ENCODE results near the gene LGALS7. TPM values are rescaled to one million over a fixed set of nuclear protein-coding genes. Genes with fewer than 3 reads are reported as not detected.
A peak's percentile ranks its signal among the peaks of the same experiment; 100 is the strongest.
"Not testable (repeated sequence)": the region's sequence is repeated elsewhere in the genome, so short reads cannot be mapped to it uniquely, and the experiment has no call there.

The LGALS7 gene
- total RNA-seq, 2 donors from 2014 or later: not detected

- no peak overlapping the region for H3K4me3 ChIP-seq
- WGBS, 2 donors: 64 to 75% methylated on average over 13 to 18 of the region's 18 CpGs
Measured at GRCh38 chr19:38812009-38812840, 38.9 kb upstream of the LGALS7 start.

GRCh38 chr19:38809592-38810252 is 36.4 kb upstream of the LGALS7 start:
- intact Hi-C loops (cut with DNase I): no loop called here
- Histone ChIP-seq H3K27ac (no peak overlapping the region), H3K27me3 (no peaks in the 10 kb centered on the region), H3K4me3 (no peak overlapping the region), H3K9me3 (no peaks in the 10 kb centered on the region), H3K36me3 (replicated peaks in 1 of 2; ENCODE audit: insufficient read depth in 1 of 2, low read depth in 2 of 2) (no peaks in the 10 kb centered on the region), H3K4me1 (peaks cover 15% of the 10 kb centered on the region)
- ATAC-seq: no peak
- TF ChIP-seq POLR2A (IDR thresholded peaks at IDR 0.05) (no peak), CTCF (IDR thresholded peaks at IDR 0.05) (no peak)
- no peak for DNase-seq
- WGBS, 2 donors: 97% methylated on average over 8 of the region's 8 CpGs

More at GRCh38 chr19:38812009-38812840, 38.9 kb upstream of the LGALS7 start:
- DNase-seq: no peak
- intact Hi-C loops (cut with DNase I): no loop called here
- peaks cover 15% of the 10 kb centered on the region for H3K4me1 ChIP-seq
- H3K27ac ChIP-seq: peak overlapping the region; percentile 65 to 77 (median 76)
- no peaks in the 10 kb centered on the region for H3K27me3 ChIP-seq
- peaks cover 0 to 7% of the 10 kb centered on the region in 2 donors for H3K36me3 ChIP-seq (replicated peaks in 1 of 2; ENCODE audit: insufficient read depth in 1 of 2, low read depth in 2 of 2)
- no peak for ATAC-seq
- H3K9me3 ChIP-seq: no peaks in the 10 kb centered on the region
- TF ChIP-seq CTCF (IDR thresholded peaks at IDR 0.05) (no peak), POLR2A (IDR thresholded peaks at IDR 0.05) (no peak)

GRCh38 chr19:38808741-38809140 is 35.4 kb upstream of the LGALS7 start:
- intact Hi-C loops (cut with DNase I): no loop called here
- no peak for DNase-seq
- ATAC-seq: no peak
- H3K27ac ChIP-seq: no peak overlapping the region
- H3K36me3 ChIP-seq (replicated peaks in 1 of 2; ENCODE audit: insufficient read depth in 1 of 2, low read depth in 2 of 2): no peaks in the 10 kb centered on the region
- H3K9me3 ChIP-seq: no peaks in the 10 kb centered on the region
- 94 to 97% methylated on average over 14 to 16 of the region's 17 CpGs for WGBS, 2 donors
- H3K4me1 ChIP-seq: peaks cover 12% of the 10 kb centered on the region
- TF ChIP-seq POLR2A (IDR thresholded peaks at IDR 0.05): no peak
- TF ChIP-seq CTCF (IDR thresholded peaks at IDR 0.05): no peak
- no peaks in the 10 kb centered on the region for H3K27me3 ChIP-seq
- H3K4me3 ChIP-seq: no peak overlapping the region

GRCh38 chr19:38807374-38808098 is 34.2 kb upstream of the LGALS7 start:
- DNase-seq; H3K4me3 ChIP-seq; ATAC-seq; intact Hi-C loops (cut with DNase I); H3K27me3 ChIP-seq; H3K27ac ChIP-seq; H3K36me3 ChIP-seq (replicated peaks in 1 of 2; ENCODE audit: insufficient read depth in 1 of 2, low read depth in 2 of 2); H3K4me1 ChIP-seq; H3K9me3 ChIP-seq: not testable (repeated sequence)
- 85 to 88% methylated on average over 17 to 18 of the region's 18 CpGs for WGBS, 2 donors

- no peak for DNase-seq
- H3K4me3 ChIP-seq: no peak overlapping the region
Measured at GRCh38 chr19:38806371-38806770, 33.1 kb upstream of the LGALS7 start.

More at GRCh38 chr19:38806371-38806770, 33.1 kb upstream of the LGALS7 start:
- no peak for TF ChIP-seq CTCF (IDR thresholded peaks at IDR 0.05)
- intact Hi-C loops (cut with DNase I): no loop called here
- Histone ChIP-seq H3K4me1 (no peaks in the 10 kb centered on the region), H3K27me3 (no peaks in the 10 kb centered on the region), H3K27ac (no peak overlapping the region), H3K9me3 (no peaks in the 10 kb centered on the region), H3K36me3 (replicated peaks in 1 of 2; ENCODE audit: insufficient read depth in 1 of 2, low read depth in 2 of 2) (no peaks in the 10 kb centered on the region)
- ATAC-seq: no peak
- WGBS, 2 donors: 90 to 94% methylated on average over 6 of the region's 6 CpGs
